OCI-LY7 (cell line): ENCODE measurements around the gene CLSTN1. TPM values are rescaled to one million over a fixed set of nuclear protein-coding genes. Genes with fewer than 3 reads are reported as not detected.

Experiments
- BruUV-seq: library from RNA; stranded (reverse); fragments of 400-500 nt; replicated peaks from 2 replicates; lab custom pipeline; 2021; lab: Mats Ljungman, UMichigan
- CTCF ChIA-PET: fragments of 300-600 bp; sonication (Branson Sonifier 250); formaldehyde crosslinking; loops from one replicate; lab custom pipeline; 2022; ENCODE audit warnings: antibody characterized with exemption; ENCODE audit not compliant: unreplicated experiment; lab: Charles Lee
- POLR2A ChIA-PET: fragments of 300-600 bp; sonication (Branson Sonifier 250); formaldehyde crosslinking; loops from one replicate; lab custom pipeline; 2022; ENCODE audit warnings: antibody characterized with exemption; lab: Charles Lee
- DNase-seq: peaks from one replicate; pipeline ENCODE4 v3.0.0-alpha.2; 2015; ENCODE audit warnings: low spot score
- H2AFZ ChIP-seq: fragments of 200-600 bp; sonication (generic), shearing (Covaris generic); 2 replicates; pipeline ENCODE4 v1.6.1; 2014; ENCODE audit warnings: mild to moderate bottlenecking, antibody characterized with exemption, low read length, moderate library complexity
- H3K27ac ChIP-seq: fragments of 200-600 bp; sonication (generic); 2 replicates; pipeline ENCODE4 v1.5.1; 2014; ENCODE audit warnings: mixed run types, low read depth, mild to moderate bottlenecking, moderate library complexity, low read length, inconsistent platforms; ENCODE audit not compliant: poor library complexity, severe bottlenecking
- H3K36me3 ChIP-seq: fragments of 200-600 bp; sonication (generic); 2 replicates; pipeline ENCODE4 v1.6.1; 2014; ENCODE audit warnings: mild to moderate bottlenecking, antibody characterized with exemption, low read length, moderate library complexity, mixed read lengths; ENCODE audit not compliant: insufficient read depth
- H3K4me1 ChIP-seq: fragments of 200-600 bp; sonication (generic); 2 replicates; pipeline ENCODE4 v1.5.1; 2014; ENCODE audit warnings: mild to moderate bottlenecking, low read length; ENCODE audit not compliant: insufficient read depth, poor library complexity, severe bottlenecking
- H3K4me2 ChIP-seq: fragments of 200-600 bp; sonication (generic); 2 replicates; pipeline ENCODE4 v1.6.1; 2014; ENCODE audit warnings: mild to moderate bottlenecking, low read length
- H3K4me3 ChIP-seq: fragments of 200-600 bp; sonication (generic); 2 replicates; pipeline ENCODE4 v1.5.1; 2014; ENCODE audit warnings: mild to moderate bottlenecking, low read depth, low read length; ENCODE audit not compliant: poor library complexity, severe bottlenecking
- H3K79me2 ChIP-seq: fragments of 200-600 bp; sonication (generic); 2 replicates; pipeline ENCODE4 v1.6.1; 2016; ENCODE audit warnings: low read depth, mild to moderate bottlenecking, low read length, moderate library complexity, mixed read lengths; ENCODE audit not compliant: insufficient read depth
- H3K9me2 ChIP-seq: fragments of 200-600 bp; sonication (generic); 2 replicates; pipeline ENCODE4 v1.6.1; 2016; ENCODE audit warnings: mild to moderate bottlenecking, low read length, mixed read lengths; ENCODE audit not compliant: insufficient read depth
- H3K9me3 ChIP-seq: fragments of 200-600 bp; sonication (generic); 2 replicates; pipeline ENCODE4 v1.6.1; 2014; ENCODE audit warnings: mild to moderate bottlenecking, mixed run types, low read length, mixed read lengths
- H4K20me1 ChIP-seq: fragments of 200-600 bp; sonication (generic); 2 replicates; pipeline ENCODE4 v1.6.1; 2014; ENCODE audit warnings: mild to moderate bottlenecking, antibody characterized with exemption, low read length, moderate library complexity, mixed read lengths; ENCODE audit not compliant: insufficient read depth
- EZH2phosphoT487 ChIP-seq: fragments of 200-600 bp; sonication (generic); IDR thresholded peaks from 2 replicates; pipeline ENCODE4 v1.6.1; 2018; ENCODE audit warnings: low read depth, borderline replicate concordance, mild to moderate bottlenecking, mixed run types, antibody characterized with exemption, low read length, moderate library complexity, mixed read lengths
- intact Hi-C: fragments of 100-400 bp; cut with micrococcal nuclease; formaldehyde crosslinking; loops from one replicate; pipeline ENCODE4 v1.10.0; 2022; ENCODE audit not compliant: unreplicated experiment
- total RNA-seq, 2 experiments: library from RNA; depleted of rRNA in 1 of 2; stranded (reverse); fragments of >200 nt in 1 of 2; shearing (Covaris generic) in 1 of 2; gene quantifications; 2 replicates each; pipeline ENCODE4 v1.2.3, GENCODE V29; 2014 to 2022
- TF ChIP-seq, protein P1 (sequence below): fragments of 200-600 bp; sonication (generic); conservative IDR thresholded peaks from 2 replicates; pipeline ENCODE4 v1.5.1; 2014; ENCODE audit warnings: mild to moderate bottlenecking, antibody characterized with exemption, low read length, moderate library complexity, mixed read lengths

Gene CLSTN1
- total RNA-seq, 2 experiments from 2014 or later, result 58.6 to 124 TPM

DNA sequence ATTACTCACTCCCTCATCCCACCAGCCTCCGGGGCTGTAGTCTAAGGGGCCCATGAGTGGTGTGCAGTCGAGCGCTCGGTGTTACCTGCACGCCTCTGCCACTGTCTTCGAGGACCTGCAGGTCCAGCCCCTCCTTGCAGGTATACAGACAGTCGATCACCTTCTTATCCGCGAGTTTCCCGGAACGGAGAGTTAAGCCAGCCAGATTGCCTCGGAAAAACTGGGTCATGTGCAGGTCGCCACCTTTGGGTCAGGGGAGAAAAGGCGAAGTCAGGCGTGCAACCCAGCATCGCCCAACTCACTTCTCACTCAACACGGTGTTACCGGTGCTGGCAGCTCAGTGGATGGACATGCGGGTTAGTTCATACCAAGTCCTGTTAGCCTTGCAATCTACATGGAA, 88.0 kb downstream of the CLSTN1 start:
- H3K36me3 ChIP-seq, result peaks cover 93% of the 10 kb centered on the region
- ChIA-PET CTCF (no interaction called here), POLR2A (no interaction called here)
- no peaks in the 10 kb centered on the region for H3K9me2 ChIP-seq
- no peak for TF ChIP-seq EZH2phosphoT487
- intact Hi-C loops, result no loop called here
- no peaks in the 10 kb centered on the region for H3K79me2 ChIP-seq
- H3K9me3 ChIP-seq, result no peaks in the 10 kb centered on the region
- H3K4me3 ChIP-seq, result no peak overlapping the region
- H4K20me1 ChIP-seq, result no peaks in the 10 kb centered on the region
- H3K4me2 ChIP-seq, result no peak overlapping the region
- H2AFZ ChIP-seq, result no peak overlapping the region
- no peak for DNase-seq
- no TSS peak for BruUV-seq
- peaks cover 7% of the 10 kb centered on the region for H3K4me1 ChIP-seq
- no peak overlapping the region for H3K27ac ChIP-seq

DNA sequence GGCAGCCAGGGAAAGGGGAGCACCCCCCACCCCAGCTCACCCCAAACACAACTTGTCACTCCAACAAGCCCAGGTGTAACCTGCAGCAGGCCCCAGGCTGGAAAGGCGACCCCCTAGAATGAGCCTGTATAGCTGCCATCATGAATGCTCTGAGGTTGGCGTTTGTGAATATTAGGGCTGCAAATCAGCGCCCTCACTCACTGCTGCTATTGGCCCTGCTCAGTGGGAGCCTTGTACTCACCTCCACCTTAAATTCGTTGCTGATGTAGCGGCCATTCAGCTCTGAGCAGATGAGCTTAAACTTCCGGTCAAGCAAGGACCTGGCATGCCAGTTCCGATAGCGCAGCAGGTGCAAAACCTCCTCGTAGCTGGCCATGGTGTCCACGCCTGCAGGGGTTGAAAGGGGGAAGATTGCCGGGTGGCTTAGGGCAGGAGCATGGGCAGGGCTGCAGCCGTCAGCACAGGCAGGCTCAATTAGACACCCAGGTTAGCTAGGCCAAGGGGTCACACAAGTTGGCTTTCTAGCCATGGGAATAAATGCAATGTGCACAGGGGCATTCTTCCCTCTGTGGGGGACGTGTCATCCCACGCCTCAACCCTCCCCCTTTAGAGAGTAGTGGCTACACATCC, 90.5 kb downstream of the CLSTN1 start:
- intact Hi-C loops, result no loop called here
- Histone ChIP-seq H2AFZ (no peak overlapping the region), H3K79me2 (no peaks in the 10 kb centered on the region), H3K27ac (no peak overlapping the region), H3K36me3 (peaks cover 96% of the 10 kb centered on the region), H4K20me1 (no peaks in the 10 kb centered on the region), H3K4me3 (no peak overlapping the region), H3K9me2 (no peaks in the 10 kb centered on the region), H3K4me2 (no peak overlapping the region), H3K4me1 (peaks cover 7% of the 10 kb centered on the region), H3K9me3 (no peaks in the 10 kb centered on the region)
- no peak for DNase-seq
- BruUV-seq, result no TSS peak
- POLR2A ChIA-PET, result interaction anchor here (0.6 to 1.0 kb wide), 2 partner anchors 28 to 208 kb away, joined by 3 to 4 read pairs; no protein-coding TSS in a partner anchor
- TF ChIP-seq EZH2phosphoT487, result no peak
- TF ChIP-seq, protein P1, sequence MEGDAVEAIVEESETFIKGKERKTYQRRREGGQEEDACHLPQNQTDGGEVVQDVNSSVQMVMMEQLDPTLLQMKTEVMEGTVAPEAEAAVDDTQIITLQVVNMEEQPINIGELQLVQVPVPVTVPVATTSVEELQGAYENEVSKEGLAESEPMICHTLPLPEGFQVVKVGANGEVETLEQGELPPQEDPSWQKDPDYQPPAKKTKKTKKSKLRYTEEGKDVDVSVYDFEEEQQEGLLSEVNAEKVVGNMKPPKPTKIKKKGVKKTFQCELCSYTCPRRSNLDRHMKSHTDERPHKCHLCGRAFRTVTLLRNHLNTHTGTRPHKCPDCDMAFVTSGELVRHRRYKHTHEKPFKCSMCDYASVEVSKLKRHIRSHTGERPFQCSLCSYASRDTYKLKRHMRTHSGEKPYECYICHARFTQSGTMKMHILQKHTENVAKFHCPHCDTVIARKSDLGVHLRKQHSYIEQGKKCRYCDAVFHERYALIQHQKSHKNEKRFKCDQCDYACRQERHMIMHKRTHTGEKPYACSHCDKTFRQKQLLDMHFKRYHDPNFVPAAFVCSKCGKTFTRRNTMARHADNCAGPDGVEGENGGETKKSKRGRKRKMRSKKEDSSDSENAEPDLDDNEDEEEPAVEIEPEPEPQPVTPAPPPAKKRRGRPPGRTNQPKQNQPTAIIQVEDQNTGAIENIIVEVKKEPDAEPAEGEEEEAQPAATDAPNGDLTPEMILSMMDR, result no peak
- CTCF ChIA-PET, result interaction anchor here (0.6 kb wide), 1 partner anchor 104 kb away, joined by 3 read pairs; no protein-coding TSS in a partner anchor

DNA sequence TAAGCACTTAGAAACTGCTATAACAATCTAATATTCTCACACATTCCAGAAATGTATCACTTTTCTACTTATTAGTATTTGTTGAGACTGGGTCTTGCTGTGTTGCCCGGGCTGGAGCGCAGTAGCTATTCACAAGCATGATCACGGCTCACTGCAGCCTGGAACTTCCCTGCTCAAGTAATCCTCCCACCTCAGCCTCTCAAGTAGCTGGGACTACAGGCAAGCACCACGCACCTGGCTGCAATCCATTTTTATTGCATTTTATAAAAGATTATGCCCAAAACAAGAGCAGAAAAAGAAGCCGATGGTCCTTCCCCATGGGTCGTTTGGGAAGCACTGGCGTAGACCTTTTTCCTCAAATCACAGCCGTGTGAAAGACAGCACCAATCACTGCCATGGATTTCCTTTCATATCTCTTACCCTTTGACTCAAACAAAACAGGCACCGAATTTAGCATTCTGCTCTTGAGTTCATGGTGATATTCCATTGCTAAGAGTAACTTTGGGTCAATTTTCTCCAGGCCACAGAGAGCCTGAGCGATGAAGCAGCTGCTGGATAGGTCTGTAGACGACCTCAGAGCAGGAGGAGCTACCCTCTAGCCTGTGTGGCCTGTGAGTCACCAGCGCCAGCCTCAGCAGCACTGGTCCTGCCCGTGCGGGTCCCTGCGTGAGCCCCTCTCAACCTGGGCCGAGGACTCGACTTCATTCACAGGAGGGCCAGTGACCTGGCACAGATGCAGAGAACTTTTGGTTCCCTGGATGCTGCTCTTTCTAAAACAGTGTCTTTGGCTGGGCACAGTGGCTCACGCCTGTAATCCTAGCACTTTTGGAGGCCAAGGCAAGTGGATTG, 91.4 kb downstream of the CLSTN1 start:
- POLR2A ChIA-PET, result interaction anchor here (0.6 to 1.0 kb wide), 2 partner anchors 29 to 655 kb away, joined by 3 read pairs; no protein-coding TSS in a partner anchor
- no peak for TF ChIP-seq EZH2phosphoT487
- TF ChIP-seq, protein P1, result no peak
- BruUV-seq, result no TSS peak
- Histone ChIP-seq H3K9me2 (no peaks in the 10 kb centered on the region), H3K27ac (no peak overlapping the region), H2AFZ (no peak overlapping the region), H3K4me1 (peaks cover 7% of the 10 kb centered on the region), H4K20me1 (no peaks in the 10 kb centered on the region), H3K79me2 (no peaks in the 10 kb centered on the region), H3K9me3 (no peaks in the 10 kb centered on the region), H3K4me2 (no peak overlapping the region), H3K4me3 (no peak overlapping the region), H3K36me3 (peaks cover 94% of the 10 kb centered on the region)
- intact Hi-C loops, result no loop called here
- no peak for DNase-seq
- CTCF ChIA-PET, result interaction anchor here (0.6 kb wide), 1 partner anchor 103 kb away, joined by 3 read pairs; no protein-coding TSS in a partner anchor
